ENCODE results near the gene PRSS53.

The PRSS53 gene

DNA sequence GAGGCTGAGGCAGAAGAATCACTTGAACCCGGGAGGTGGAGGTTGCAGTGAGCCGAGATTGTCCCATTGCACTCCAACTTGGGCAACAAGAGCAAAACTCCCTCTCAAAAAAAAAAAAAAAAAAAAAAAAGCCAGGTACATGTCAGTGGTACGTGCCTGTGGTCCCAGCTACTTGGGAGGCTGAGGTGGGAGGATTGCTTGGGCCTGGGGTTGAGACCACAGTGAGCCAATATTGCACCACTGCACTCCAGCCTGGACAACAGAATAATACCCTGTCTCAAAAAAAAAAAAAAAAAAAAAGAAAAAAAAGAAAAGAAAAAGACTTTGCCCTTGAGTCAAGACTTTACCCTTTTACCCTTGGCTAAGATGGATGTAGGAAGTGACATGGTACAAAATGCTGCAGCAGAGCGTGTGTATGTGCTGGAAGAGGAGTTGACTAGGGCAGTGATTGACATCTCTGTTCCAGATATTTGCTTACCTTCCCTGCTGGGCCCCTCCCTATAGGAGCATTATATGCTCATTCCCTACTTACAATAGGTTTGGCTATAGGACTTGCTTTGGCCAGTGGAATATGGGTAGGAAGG is 44.8 kb downstream of the PRSS53 start:
- DNase-seq (ENCODE audit: low read depth in 2 of 2): no peak

DNA sequence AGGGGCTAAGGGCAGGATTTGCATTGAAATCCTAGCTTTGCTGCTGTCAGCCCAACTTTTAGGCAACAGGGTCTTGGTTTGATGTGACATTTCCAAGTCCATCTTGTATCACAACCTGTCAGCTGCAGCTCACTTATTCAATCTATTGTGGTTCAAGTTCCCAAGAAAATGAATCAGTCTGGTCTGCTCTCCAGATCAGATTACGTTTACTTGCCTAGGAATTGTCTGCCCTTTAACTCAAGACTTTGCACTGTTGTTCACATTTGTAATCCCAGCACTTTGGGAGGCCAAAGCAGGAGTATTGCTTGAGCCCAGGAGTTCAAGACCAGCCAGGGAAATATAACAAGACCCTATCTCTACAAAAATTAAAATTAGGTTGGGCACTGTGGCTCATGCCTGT is 45.4 kb downstream of the PRSS53 start:
- no peak for DNase-seq (ENCODE audit: low read depth in 2 of 2)

DNA sequence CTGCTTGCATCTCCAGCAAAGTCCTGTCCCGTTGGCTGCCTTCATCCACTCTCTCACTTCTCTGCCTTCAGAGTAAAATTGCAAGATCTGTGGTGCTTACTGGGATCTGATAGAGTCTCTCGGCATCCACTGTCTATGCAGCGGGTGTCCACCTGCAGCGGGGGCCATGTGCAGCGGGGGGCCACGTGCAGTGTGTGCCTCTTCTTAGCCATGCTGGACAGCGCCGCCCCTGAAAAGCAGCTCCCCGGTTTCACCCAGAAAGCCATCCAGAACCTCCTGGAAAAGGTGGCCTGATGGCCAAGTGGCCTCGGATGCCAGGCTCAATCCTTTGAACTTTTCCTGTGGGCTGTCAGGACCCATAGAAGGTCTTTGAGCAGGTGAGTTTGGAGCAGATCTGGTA is 45.9 kb downstream of the PRSS53 start:
- no peak for DNase-seq (ENCODE audit: low read depth in 2 of 2)

DNA sequence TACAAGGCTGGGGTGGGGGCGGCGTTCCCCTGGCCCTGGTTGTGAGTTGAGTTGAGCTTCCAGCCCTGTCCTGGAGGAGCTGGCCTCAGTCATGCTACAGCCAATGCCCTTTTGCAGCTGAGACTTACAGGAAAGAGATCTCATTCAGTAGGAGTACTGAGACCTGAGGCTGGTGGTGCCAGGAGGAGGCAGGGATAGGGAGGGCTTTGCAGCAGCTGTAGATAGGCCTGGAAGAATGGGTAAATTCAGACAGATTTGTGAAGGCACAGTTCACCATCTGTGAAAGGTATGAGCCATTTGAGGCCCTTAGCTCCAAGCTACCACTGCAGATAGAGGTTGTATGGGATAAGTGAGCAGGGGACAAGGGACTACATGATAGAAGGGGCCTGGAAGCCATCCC is 49.8 kb downstream of the PRSS53 start:
- DNase-seq (ENCODE audit: low read depth in 2 of 2): no peak

DNA sequence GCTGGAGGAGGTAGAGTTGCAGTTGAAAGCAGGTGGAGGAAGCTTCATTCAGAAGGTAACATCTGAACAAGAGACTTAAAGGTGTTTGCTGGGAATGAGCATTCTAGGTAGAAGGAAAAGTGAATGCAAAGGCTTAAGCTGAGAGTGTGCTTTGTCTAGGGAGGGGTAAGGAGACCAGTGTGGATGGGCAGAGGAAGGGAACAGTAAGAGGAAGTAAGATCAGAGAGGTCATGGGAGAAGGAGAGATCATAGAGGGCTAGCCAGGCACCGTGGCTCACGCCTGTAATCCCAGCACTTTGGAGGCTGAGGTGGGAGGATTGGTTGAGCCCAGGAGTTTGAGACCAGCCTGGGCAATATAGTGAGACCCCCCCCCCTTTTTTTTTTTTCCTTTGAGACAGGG is 52.1 kb downstream of the PRSS53 start:
- no peak for DNase-seq (ENCODE audit: low read depth in 2 of 2)

DNA sequence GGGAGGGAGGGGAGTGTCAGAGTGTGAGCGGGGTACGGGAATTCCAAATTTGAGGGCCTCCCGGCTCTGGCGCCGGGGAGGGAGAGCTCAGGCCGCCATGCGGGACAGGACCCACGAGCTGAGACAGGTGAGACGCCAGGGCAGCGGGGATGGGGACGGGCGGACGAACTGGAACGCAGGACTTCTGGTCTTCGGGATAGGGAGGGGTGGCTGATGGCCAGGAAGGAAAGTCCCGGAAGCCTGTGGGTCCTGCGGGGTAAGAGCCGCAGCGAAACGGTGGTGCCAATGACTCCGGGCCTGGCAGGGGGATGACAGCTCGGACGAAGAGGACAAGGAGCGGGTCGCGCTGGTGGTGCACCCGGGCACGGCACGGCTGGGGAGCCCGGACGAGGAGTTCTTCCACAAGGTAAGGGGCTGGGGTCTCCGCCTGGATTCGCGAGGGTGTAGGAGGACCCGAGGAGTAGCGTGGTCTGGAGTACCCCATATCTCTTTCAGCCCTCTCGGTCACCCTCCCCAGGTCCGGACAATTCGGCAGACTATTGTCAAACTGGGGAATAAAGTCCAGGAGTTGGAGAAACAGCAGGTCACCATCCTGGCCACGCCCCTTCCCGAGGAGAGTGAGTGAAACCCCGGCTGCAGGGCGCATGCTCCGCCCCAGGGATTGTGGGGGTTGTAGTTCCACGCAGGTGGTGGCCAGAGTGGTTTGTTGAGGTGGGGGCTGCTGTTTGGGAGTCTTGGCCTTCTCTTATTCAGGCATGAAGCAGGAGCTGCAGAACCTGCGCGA is 54.8 kb downstream of the PRSS53 start:
- peak; percentile 84 to 87 for DNase-seq (ENCODE audit: low read depth in 2 of 2)
